Left renal pelvis (tissue), 4 donors: ENCODE measurements around the gene DAD1. TPM values are rescaled to one million over a fixed set of nuclear protein-coding genes. Genes with fewer than 3 reads are reported as not detected.

Experiments used
- DNase-seq, 4 donors: peaks; one replicate each; pipeline ENCODE4 v3.0.0-alpha.2; 2013; ENCODE audit warnings: low read depth in 4 of 4, low spot score in 3 of 4
- polyA plus RNA-seq, 4 donors: library from polyadenylated mRNA; unstranded; fragments of 120-200 nt; gene quantifications; one replicate each; pipeline ENCODE4 v1.2.1, GENCODE V29; 2013; ENCODE audit not compliant: insufficient read length in 4 of 4

DAD1 gene
- polyA plus RNA-seq, 4 donors = 197 to 302 (median 261) TPM

DNA sequence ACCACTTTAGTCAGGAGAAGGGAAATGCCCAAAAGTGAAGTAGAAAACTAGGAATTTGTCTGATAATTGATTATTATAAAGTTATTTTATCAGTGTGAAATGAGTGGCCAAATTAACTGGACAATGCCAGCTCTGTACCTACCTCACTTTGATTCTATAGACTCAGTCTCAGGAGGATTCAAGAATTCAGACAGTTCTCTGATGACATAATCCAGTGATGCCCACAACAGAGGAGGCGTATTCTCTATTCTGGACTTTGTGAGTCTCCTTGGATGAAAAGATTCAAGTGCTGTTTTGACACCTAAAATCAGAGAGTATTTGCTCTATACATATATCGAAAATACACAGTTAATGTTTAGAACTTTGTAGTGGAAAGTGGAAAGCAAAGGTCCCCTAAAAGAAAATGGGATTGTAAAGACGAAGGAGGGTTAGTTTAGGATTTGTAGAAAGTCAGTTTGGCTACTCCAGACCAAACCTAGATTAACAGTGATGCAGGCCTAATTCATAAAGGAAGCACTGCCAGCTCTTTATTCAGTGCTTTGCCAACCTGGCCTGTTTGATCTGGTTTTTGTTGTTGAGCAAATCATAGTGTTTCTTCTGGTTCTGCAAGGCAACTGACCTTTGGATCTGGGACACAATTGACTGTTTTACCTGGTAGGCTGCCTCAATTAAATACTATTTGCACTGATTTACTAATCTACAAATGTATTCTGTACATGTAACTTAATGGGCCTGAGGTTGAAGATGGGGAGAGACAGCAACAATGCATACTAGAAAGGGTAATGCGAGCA lies 67.4 kb downstream of the DAD1 start:
- DNase-seq = no peak

GRCh38 chr14:22520796-22521195 lies 68.2 kb downstream of the DAD1 start:
- no peak for DNase-seq

DNA sequence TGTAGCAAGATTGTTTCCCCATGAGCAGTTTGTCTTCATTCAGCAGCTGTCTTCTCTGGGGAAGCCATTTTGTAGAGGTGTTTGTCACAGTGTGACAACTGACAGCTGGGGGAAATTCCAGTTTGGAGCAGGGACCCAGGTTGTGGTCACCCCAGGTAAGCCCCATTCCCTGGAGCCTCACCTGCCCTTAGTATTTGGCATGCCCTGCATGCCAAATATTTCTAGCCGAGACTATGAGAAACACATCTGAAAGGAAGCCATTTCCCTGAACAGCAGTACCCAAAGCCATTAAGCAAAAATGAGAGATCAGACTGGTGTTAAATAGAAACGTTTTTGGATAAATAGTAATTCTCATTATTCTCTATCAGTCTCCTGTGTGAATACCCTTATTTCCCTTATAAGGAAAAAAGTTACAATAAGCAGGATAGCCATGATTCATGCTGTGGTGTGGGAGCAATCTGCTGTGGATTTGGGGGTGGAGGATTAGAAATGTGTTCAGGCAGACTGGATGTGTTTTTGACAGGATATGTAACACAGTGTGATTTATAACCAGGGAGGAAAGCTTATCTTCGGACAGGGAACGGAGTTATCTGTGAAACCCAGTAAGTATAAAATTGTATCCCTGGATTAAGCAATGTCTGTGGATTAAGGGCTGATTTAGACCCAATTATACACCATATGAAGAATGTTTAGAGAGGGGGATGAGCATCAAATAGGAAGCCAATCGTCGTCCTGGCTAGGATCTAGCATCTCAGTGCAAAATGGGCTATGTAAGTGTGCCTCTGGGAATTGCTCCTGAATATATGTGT lies 68.9 kb downstream of the DAD1 start:
- DNase-seq = no peak

DNA sequence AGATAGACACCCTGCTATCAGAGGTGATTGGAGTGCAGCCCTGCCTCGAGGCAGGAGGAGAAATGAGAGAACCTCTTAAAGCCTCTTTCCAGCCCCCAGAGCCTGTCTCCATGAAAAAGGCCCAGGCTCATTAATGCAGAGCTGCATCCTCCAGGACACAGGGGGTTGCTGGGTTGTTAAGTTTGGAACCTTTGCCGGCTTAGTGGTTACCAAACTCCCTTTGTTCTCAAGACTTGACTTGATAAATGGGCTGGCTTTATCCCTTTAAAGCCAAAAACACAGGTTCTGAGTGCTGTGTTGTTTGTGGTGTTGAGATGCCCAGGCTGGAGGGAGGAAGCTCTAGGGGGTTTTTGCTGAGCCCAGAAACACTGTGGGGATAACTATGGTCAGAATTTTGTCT lies 71.0 kb downstream of the DAD1 start:
- DNase-seq = no peak

DNA sequence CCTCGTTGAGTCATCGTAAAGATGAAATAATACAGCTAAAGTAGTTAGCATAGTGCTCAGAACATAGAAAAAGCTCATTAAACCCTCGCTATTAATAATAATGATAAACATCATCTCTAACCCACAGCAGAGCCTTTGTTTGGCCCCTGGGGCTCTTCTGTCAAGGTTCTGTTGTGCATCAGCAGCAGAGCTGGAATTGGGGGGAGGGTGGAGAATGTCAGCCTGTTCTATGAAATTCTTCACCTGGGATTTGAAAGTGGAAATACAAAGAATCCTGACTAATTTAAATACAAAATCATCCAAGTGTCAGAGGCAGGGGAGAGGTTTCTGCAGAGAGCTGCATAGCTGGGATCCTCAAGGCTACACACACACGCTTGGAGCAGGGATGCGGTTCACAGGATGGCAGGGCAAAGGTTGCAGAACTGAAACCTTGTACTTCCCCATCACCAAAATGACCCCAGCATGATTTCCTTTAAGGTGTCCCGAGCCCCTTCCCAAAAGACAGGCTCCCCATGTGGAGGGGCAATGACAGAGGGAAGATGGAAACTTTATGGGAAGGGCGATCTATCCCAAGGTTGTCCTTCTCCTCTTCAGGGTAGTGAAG lies 71.8 kb downstream of the DAD1 start:
- no peak for DNase-seq

DNA sequence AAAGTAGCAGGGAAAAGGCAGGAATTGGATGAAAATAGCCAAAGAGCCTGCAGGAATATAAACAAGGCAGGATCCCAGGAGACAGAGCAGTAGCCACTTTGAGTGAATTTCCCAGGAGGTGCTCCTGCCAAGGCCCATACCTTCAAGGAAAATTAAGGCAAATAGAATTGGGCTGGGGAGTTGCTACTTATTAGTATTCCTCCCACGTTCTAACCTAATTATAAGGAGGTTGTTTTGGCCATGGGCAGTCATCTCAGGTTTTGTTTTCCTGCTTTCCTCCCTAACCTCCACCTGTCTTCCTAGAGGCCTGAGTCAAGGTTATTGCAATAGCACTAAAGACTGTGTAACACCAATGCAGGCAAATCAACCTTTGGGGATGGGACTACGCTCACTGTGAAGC lies 73.1 kb downstream of the DAD1 start:
- DNase-seq = no peak

Other genes starting within 250 kb of the DAD1 start
- 10 to 100 TPM; 30.1 to 48.4 (median 46.6) TPM for gene ABHD4, start 9.1 kb upstream of the DAD1 start, polyA plus RNA-seq
- gene OR6J1, start 55.1 kb upstream of the DAD1 start, polyA plus RNA-seq = under 1 TPM; 0.07 to 0.43 (median 0.18) TPM
- 100 to 1,000 TPM; 106 to 144 (median 139) TPM for gene OXA1L, start 177.5 kb upstream of the DAD1 start, polyA plus RNA-seq
- 100 to 1,000 TPM in 1 of 4 donors, 10 to 100 TPM in 2, 1 to 10 TPM in 1; 9.6 to 138 (median 77.1) TPM for gene SLC7A7, start 226.2 kb upstream of the DAD1 start, polyA plus RNA-seq
- 100 to 1,000 TPM in 1 of 4 donors, 10 to 100 TPM in 3; 50.2 to 110 (median 73.4) TPM for gene MRPL52, start 240.7 kb upstream of the DAD1 start, polyA plus RNA-seq
- gene MMP14, start 247.4 kb upstream of the DAD1 start, polyA plus RNA-seq = 100 to 1,000 TPM; 137 to 349 (median 150) TPM